Effector memory CD4-positive, alpha-beta T cell (primary cell): ENCODE measurements around the gene CRYL1.

Experiments
- DNase-seq, 3 donors: peaks; one replicate each; pipeline ENCODE4 v3.0.0-alpha.2; 2020
- H3K27ac ChIP-seq: 2 replicates; pipeline ENCODE4 v1.7.0; 2013; ENCODE audit warnings: mild to moderate bottlenecking, low read length, moderate library complexity; ENCODE audit not compliant: insufficient read depth, poor library complexity, severe bottlenecking
- H3K27me3 ChIP-seq: replicated peaks from 2 replicates; pipeline ENCODE4 v1.7.0; 2013; ENCODE audit warnings: mild to moderate bottlenecking, low read length; ENCODE audit not compliant: insufficient read depth, control insufficient read depth, poor library complexity, severe bottlenecking
- H3K36me3 ChIP-seq: 2 replicates; pipeline ENCODE4 v1.7.0; 2013; ENCODE audit warnings: mild to moderate bottlenecking, low read length, moderate library complexity; ENCODE audit not compliant: control insufficient read depth, insufficient read depth
- H3K4me1 ChIP-seq: 2 replicates; pipeline ENCODE4 v1.7.0; 2013; ENCODE audit warnings: low read length, mild to moderate bottlenecking; ENCODE audit not compliant: control insufficient read depth, insufficient read depth, poor library complexity, severe bottlenecking
- H3K4me3 ChIP-seq: 2 replicates; pipeline ENCODE4 v1.7.0; 2013; ENCODE audit warnings: low read length, low read depth, mild to moderate bottlenecking; ENCODE audit not compliant: insufficient read depth, poor library complexity, severe bottlenecking
- H3K9me3 ChIP-seq: 2 replicates; pipeline ENCODE4 v1.7.0; 2013; ENCODE audit warnings: mild to moderate bottlenecking, low read length, moderate library complexity; ENCODE audit not compliant: control insufficient read depth

Gene CRYL1

DNA sequence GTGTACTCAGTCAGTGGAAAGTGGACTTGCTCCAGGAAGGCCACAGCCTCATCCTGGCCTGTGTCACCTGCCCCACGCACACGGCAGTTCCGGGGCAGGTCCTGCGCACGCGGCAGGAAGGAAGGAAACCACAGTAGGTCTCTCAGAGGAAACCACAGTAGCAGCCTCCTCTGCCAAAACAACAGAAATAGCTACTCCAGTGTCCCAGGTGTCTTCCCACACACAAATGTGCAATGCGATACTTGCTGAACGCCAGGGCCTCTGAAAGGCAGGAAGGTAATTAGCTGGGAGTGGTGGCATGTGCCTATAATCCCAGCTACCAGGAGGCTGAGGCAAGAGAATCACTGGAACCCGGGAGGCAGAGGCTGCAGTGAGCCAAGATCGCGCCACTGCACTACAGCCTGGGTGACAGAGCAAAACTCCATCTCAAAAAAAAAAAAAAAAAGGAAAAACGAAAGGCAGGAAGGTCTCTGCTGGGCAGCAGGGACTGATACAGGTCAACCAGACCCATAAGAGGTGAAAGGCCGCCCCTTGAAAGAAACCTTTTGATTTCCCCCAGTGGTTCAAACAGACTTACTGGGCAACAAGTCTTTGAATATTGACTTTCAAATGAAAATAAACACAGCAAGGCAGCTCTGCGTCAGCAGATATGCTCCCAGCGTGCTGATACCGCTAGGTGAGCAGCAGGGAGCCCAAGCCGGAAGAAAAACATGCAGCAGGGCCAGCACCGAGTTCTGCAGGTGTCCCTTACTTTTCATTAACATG is 49.5 kb downstream of the CRYL1 start:
- Histone ChIP-seq H3K36me3 (no peaks in the 10 kb centered on the region), H3K9me3 (no peaks in the 10 kb centered on the region), H3K4me3 (peak overlapping the region; percentile 36), H3K27me3 (no peaks in the 10 kb centered on the region), H3K4me1 (peaks cover 22% of the 10 kb centered on the region), H3K27ac (peak overlapping the region; percentile 64)
- peak; percentile 53 to 67 (median 57) for DNase-seq

DNA sequence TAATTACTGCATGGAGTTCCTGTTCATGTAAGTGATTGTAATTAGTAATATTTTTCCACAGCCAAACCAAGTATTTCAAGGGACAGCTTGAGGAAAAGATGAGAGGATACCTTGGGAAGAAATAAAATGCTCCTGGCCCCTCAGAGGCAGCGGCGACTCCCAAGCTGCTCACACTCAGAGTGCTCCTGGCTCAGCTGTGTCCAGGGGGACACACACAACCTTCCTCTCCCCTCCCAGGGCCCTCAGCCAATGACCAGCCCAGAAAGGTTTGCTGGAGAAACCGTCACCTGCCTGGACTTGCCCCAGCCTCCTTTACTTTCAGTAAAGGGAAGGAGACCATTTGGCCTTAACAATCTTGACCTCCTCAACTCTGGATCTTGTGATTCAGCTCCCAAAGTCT is 51.1 kb downstream of the CRYL1 start:
- H3K4me3 ChIP-seq: no peak overlapping the region
- H3K4me1 ChIP-seq: peaks cover 22% of the 10 kb centered on the region
- no peak for DNase-seq
- no peak overlapping the region for H3K27ac ChIP-seq
- no peaks in the 10 kb centered on the region for H3K27me3 ChIP-seq
- no peaks in the 10 kb centered on the region for H3K36me3 ChIP-seq
- H3K9me3 ChIP-seq: no peaks in the 10 kb centered on the region

DNA sequence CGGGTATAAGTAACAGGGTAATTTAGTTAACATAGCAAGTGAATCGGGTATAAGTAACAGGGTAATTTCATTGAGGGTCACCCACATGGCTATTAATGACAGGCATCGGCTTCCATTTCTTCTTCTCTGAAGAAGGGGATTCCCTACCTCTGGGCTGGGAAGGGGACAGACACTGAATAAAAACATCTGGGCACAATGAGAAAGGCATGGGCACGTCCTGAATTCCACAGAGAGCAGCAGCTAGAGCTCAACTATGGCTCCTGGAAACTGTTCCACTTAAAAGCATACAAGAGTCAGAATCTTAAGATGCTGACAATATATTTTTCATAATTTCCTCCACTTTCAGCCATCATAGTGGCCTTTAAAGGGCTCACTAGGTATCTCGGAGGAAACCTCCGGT is 51.8 kb downstream of the CRYL1 start:
- no peaks in the 10 kb centered on the region for H3K27me3 ChIP-seq
- no peaks in the 10 kb centered on the region for H3K36me3 ChIP-seq
- DNase-seq: no peak
- no peaks in the 10 kb centered on the region for H3K9me3 ChIP-seq
- H3K4me3 ChIP-seq: no peak overlapping the region
- no peak overlapping the region for H3K27ac ChIP-seq
- peaks cover 22% of the 10 kb centered on the region for H3K4me1 ChIP-seq

DNA sequence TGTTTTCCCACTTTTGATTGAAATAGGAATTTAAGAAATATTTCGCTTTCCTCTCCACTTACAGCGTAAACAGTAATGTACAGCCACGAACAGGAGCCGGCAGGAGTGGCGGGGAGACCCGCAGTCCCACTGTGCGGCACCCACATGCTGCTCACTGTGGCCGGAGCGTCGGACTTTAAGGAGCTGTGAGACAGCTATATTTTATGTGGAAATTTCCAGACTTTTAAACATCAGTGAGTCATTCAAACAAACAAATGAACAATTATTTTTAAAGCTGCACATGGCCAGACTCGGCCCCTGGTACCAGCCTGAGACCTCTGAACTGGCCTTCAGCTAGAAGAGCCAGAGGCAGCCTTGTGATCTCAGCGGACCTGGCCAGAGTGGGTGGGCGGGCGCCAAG is 52.5 kb downstream of the CRYL1 start:
- DNase-seq: no peak
- no peak overlapping the region for H3K27ac ChIP-seq
- H3K27me3 ChIP-seq: no peaks in the 10 kb centered on the region
- H3K4me1 ChIP-seq: peaks cover 22% of the 10 kb centered on the region
- no peak overlapping the region for H3K4me3 ChIP-seq
- H3K9me3 ChIP-seq: no peaks in the 10 kb centered on the region
- H3K36me3 ChIP-seq: no peaks in the 10 kb centered on the region

DNA sequence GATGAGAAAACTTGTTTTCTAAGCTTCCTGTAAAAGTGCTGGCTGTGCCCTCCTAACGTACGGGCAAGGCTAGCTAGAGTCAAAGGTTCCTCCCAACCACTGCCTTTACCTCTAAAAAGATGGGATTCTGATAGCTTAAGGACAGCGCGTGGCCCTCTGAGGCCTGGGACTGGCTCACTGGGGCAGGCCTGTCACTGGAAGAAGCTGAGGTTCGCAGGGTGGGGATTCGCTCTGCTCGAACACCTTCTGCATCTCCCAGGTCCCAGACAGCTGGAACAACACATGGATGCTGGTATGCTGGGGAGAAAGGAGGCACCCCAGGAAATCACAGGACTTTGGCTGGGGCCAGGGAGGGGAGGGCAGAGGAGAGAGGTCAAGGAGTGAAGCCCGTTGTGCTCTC is 53.1 kb downstream of the CRYL1 start:
- H3K9me3 ChIP-seq: no peaks in the 10 kb centered on the region
- H3K4me1 ChIP-seq: peaks cover 22% of the 10 kb centered on the region
- DNase-seq: no peak
- no peak overlapping the region for H3K27ac ChIP-seq
- no peak overlapping the region for H3K4me3 ChIP-seq
- no peaks in the 10 kb centered on the region for H3K27me3 ChIP-seq
- H3K36me3 ChIP-seq: no peaks in the 10 kb centered on the region

DNA sequence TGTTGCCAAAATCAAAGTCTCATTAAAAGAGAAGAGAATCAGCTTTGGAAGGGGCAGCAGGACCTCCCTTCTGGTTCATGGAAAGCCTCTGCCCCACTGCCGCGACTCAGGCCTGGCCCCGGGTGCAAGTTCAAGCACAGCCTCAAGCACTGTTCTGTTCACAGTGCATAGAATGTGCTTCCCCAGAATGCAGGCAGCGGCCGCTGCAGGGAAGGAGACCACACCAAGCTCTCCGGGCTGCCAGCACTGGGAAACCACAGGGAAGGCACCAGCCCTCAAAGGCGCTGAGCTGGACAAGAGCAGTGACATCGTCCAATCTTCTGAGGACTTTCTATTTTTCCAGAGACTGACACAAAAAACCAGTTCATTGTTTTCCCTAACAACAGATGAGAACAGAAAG is 55.5 kb downstream of the CRYL1 start:
- H3K27me3 ChIP-seq: no peaks in the 10 kb centered on the region
- H3K36me3 ChIP-seq: no peaks in the 10 kb centered on the region
- H3K4me1 ChIP-seq: no peaks in the 10 kb centered on the region
- H3K4me3 ChIP-seq: no peak overlapping the region
- no peak for DNase-seq
- H3K9me3 ChIP-seq: no peaks in the 10 kb centered on the region
- no peak overlapping the region for H3K27ac ChIP-seq

DNA sequence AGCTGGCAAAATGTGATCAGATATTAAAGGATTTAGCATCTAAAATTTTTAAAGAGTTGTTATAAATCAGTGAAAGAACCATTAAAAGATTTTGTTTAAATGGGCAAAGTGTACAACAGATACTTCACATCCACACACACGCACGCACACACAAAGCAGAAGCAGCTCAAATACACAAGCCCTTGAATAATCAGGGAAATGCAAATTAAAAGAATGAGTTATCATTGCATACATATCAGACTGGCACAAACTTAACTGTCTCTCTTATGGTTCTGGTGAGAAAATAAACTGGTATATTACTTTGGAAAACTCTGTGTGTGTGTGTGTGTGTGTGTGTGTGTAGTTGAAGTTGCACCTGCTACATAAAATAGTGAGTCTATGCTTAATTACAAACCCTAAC is 59.3 kb downstream of the CRYL1 start:
- H3K4me3 ChIP-seq: no peak overlapping the region
- DNase-seq: no peak
- H3K36me3 ChIP-seq: no peaks in the 10 kb centered on the region
- H3K27me3 ChIP-seq: no peaks in the 10 kb centered on the region
- no peak overlapping the region for H3K27ac ChIP-seq
- no peaks in the 10 kb centered on the region for H3K4me1 ChIP-seq
- no peaks in the 10 kb centered on the region for H3K9me3 ChIP-seq

DNA sequence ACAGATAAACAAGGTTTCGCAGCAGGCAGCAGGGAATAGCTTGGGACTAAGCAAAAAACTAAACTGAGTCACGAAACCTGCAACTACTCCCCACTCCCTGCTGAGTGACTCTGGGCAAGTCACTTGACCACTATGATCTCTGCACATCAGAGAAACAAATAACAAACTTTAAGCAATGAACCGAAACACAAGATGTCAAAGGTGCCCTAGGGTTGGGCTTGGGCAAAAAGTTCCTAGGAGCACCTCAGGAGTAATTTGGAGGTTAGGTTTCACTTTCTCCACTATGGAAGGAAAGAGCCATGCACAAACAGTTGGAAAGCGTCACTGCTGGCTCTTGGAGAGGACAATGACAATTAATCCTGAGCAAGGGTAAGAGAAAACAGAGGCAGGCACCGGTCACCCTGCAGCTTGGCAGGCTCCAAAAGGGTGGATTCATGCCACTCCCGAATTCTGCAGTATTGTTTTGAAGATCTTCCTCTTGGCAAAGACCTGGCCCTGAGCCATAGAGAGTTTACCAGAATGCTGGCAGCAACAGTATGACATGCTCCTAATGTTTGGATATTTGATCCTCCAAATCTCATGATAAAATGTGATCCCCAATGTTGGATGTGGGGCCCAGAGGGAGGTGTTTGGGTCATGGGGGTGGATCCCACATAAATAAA is 60.3 kb downstream of the CRYL1 start:
- Histone ChIP-seq H3K27ac (no peak overlapping the region), H3K27me3 (no peaks in the 10 kb centered on the region), H3K4me3 (no peak overlapping the region), H3K36me3 (no peaks in the 10 kb centered on the region), H3K9me3 (no peaks in the 10 kb centered on the region), H3K4me1 (no peaks in the 10 kb centered on the region)
- no peak for DNase-seq

DNA sequence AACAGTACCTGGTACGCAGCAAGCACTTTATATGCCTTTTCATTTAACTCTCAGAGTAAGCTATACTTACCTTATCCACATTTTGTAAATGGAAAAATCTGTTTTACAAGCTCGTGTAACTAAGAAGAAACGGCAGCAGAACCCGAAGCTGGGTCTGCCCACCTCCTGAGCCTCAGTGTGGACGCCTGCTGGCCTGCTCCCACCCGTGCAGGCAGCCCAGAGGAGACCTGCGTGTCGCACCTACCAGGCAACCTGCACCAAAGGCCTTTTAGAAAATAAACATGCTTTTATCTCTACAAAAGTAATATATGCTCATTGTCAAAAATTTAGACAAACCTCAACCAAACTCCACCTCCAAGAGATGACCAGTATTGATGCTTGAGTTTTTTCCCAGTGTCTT is 62.7 kb downstream of the CRYL1 start:
- H3K4me1 ChIP-seq: no peaks in the 10 kb centered on the region
- no peak overlapping the region for H3K27ac ChIP-seq
- H3K36me3 ChIP-seq: no peaks in the 10 kb centered on the region
- DNase-seq: no peak
- no peaks in the 10 kb centered on the region for H3K9me3 ChIP-seq
- no peak overlapping the region for H3K4me3 ChIP-seq
- H3K27me3 ChIP-seq: no peaks in the 10 kb centered on the region

DNA sequence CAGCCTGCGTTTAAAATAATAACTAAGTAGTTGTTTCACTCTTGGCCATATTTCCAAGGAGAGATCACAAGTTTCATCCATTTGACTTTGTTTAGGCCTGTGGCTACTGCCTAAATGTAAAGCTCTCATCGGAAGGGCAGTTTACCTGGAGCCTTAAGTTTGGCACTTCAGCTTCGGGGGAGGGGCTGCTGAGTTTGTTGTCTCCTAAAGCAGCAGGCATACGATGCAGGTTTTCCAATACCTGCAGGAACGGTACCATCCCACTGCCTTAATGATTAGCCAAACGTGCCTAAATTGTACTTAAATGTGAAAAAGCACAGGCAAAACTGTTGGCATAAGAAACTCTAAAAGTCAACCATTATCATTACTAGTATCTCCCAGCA is 63.1 kb downstream of the CRYL1 start:
- Histone ChIP-seq H3K4me1 (no peaks in the 10 kb centered on the region), H3K9me3 (no peaks in the 10 kb centered on the region), H3K27ac (no peak overlapping the region), H3K36me3 (no peaks in the 10 kb centered on the region), H3K4me3 (no peak overlapping the region), H3K27me3 (no peaks in the 10 kb centered on the region)
- no peak for DNase-seq
